GM12878 (cell line): ENCODE results near the gene DAAM1. TPM values are rescaled to one million over a fixed set of nuclear protein-coding genes. Genes with fewer than 3 reads are reported as not detected.

Experiments
- ATAC-seq: fragments of 200-7000 bp; cut with Tn5 transposase; 3 replicates; pipeline ENCODE4 v1.9.1; 2020; ENCODE audit warnings: mild to moderate bottlenecking, moderate library complexity
- BruUV-seq: library from RNA; stranded (reverse); fragments of 400-500 nt; replicated peaks from 2 replicates; lab custom pipeline; 2021; lab: Mats Ljungman, UMichigan
- CTCF ChIA-PET: fragments of 300-600 bp; sonication (Branson Sonifier 250); formaldehyde crosslinking; extraction: SDS; loops from one replicate; lab custom pipeline; 2021; ENCODE audit warnings: inconsistent platforms; lab: Yijun Ruan, JAX
- POLR2A ChIA-PET: fragments of 350-600 bp; formaldehyde crosslinking; extraction: SDS; loops from one replicate; lab custom pipeline; 2021; ENCODE audit warnings: inconsistent platforms; lab: Charles Lee
- RAD21 ChIA-PET: fragments of 300-600 bp; sonication (Branson Sonifier 250); formaldehyde crosslinking; loops from one replicate; lab custom pipeline; 2023; ENCODE audit warnings: antibody characterized with exemption; ENCODE audit not compliant: unreplicated experiment; lab: Charles Lee
- SMC1A ChIA-PET: fragments of 300-600 bp; sonication (Branson Sonifier 250); formaldehyde crosslinking; loops from one replicate; lab custom pipeline; 2023; ENCODE audit not compliant: unreplicated experiment, uncharacterized antibody; lab: Charles Lee
- DNase-seq: peaks from one replicate; pipeline ENCODE4 v3.0.0-alpha.2; 2011; ENCODE audit warnings: low read depth, low spot score
- FAIRE-seq: peaks from 3 replicates; lab custom pipeline; 2011; peaks lifted over from hg19 to GRCh38; lab: Jason Lieb, UNC
- H2AFZ ChIP-seq: 2 replicates; pipeline ENCODE4 v1.6.0; 2011; ENCODE audit warnings: low read depth, low read length, control low read depth; ENCODE audit not compliant: control insufficient read depth
- H3K27ac ChIP-seq: 2 replicates; pipeline ENCODE4 v1.5.1; 2011; ENCODE audit warnings: control low read depth; ENCODE audit not compliant: control insufficient read depth, insufficient read depth
- H3K27me3 ChIP-seq, 2 experiments: replicated peaks in 1 of 2; 2 replicates each; pipeline versions ENCODE4 v1.6.0 to v1.6.1; 2011; ENCODE audit warnings: low read length in 1 of 2; ENCODE audit not compliant: control insufficient read depth in 2 of 2, insufficient read depth in 2 of 2
- H3K36me3 ChIP-seq, 2 experiments: 2 replicates each; pipeline ENCODE4 v1.5.1; 2011; ENCODE audit warnings: low read length in 1 of 2; ENCODE audit not compliant: control insufficient read depth in 2 of 2, insufficient read depth in 2 of 2
- H3K4me1 ChIP-seq: 2 replicates; pipeline ENCODE4 v1.6.1; 2011; ENCODE audit warnings: mild to moderate bottlenecking, low read length, moderate library complexity, mixed read lengths; ENCODE audit not compliant: control insufficient read depth, insufficient read depth
- H3K4me2 ChIP-seq: 2 replicates; pipeline ENCODE4 v1.6.0; 2011; ENCODE audit warnings: control low read depth; ENCODE audit not compliant: control insufficient read depth, insufficient read depth
- H3K4me3 ChIP-seq: fragments of 200-600 bp; sonication (generic); 2 replicates; pipeline ENCODE4 v1.5.1; 2016
- H3K79me2 ChIP-seq: 2 replicates; pipeline ENCODE4 v1.6.0; 2011; ENCODE audit warnings: low read length; ENCODE audit not compliant: control insufficient read depth, insufficient read depth
- H3K9ac ChIP-seq: 2 replicates; pipeline ENCODE4 v1.8.0; 2011; ENCODE audit warnings: low read length, control low read depth, mixed read lengths; ENCODE audit not compliant: control insufficient read depth, insufficient read depth
- H3K9me3 ChIP-seq: replicated peaks from 3 replicates; pipeline ENCODE4 v1.5.1; 2011; ENCODE audit warnings: mild to moderate bottlenecking, low read length; ENCODE audit not compliant: control insufficient read depth, insufficient read depth
- H4K20me1 ChIP-seq: 2 replicates; pipeline ENCODE4 v1.6.0; 2011; ENCODE audit not compliant: control insufficient read depth, insufficient read depth
- BACH1 ChIP-seq: fragments of 450-650 bp; IDR thresholded peaks from 2 replicates; pipeline ENCODE4 v1.6.1; 2017; ENCODE audit warnings: mild to moderate bottlenecking, borderline replicate concordance
- BHLHE40 ChIP-seq, 2 experiments: fragments of 450-650 bp in 1 of 2; IDR thresholded peaks; 2 replicates each; pipeline ENCODE4 v1.6.1; 2011 to 2017; ENCODE audit warnings: low read depth in 2 of 2, borderline replicate concordance in 1 of 2, improper control_type of control experiment in 1 of 2, low read length in 1 of 2, mild to moderate bottlenecking in 1 of 2
- CBX5 ChIP-seq: sonication (generic); IDR thresholded peaks from 2 replicates; pipeline ENCODE4 v1.6.1; 2016; ENCODE audit warnings: low read depth, moderate library complexity, mild to moderate bottlenecking, inconsistent platforms
- CEBPB ChIP-seq, 2 experiments: fragments of 150-350 bp in 1 of 2; IDR thresholded peaks; 2 replicates each; pipeline ENCODE4 v1.6.1; 2012 to 2014; ENCODE audit warnings: low read depth in 2 of 2, low read length in 2 of 2, borderline replicate concordance in 1 of 2, inconsistent platforms in 1 of 2
- IKZF1 ChIP-seq: fragments of 450-650 bp; conservative IDR thresholded peaks from 2 replicates; pipeline ENCODE4 v1.6.1; 2017; ENCODE audit warnings: antibody characterized with exemption, mild to moderate bottlenecking
- IRF3 ChIP-seq: fragments of 450-650 bp; IDR thresholded peaks from 2 replicates; pipeline ENCODE4 v1.6.1; 2014; ENCODE audit warnings: mild to moderate bottlenecking
- KAT2A ChIP-seq: conservative IDR thresholded peaks from 2 replicates; pipeline ENCODE4 v1.6.1; 2011; ENCODE audit warnings: low read depth, low read length; ENCODE audit not compliant: control insufficient read depth
- KLF5 ChIP-seq: fragments of 450-650 bp; IDR thresholded peaks from 2 replicates; pipeline ENCODE4 v1.6.1; 2014; ENCODE audit warnings: mild to moderate bottlenecking; ENCODE audit not compliant: partially characterized antibody
- MEF2A ChIP-seq: IDR thresholded peaks from 2 replicates; pipeline ENCODE4 v1.6.1; 2011; ENCODE audit warnings: low read depth, mild to moderate bottlenecking, low read length, moderate library complexity; ENCODE audit not compliant: insufficient read depth
- MYB ChIP-seq: fragments of 150-350 bp; IDR thresholded peaks from 2 replicates; pipeline ENCODE4 v1.6.1; 2014; ENCODE audit warnings: mild to moderate bottlenecking, low read depth, low read length, borderline replicate concordance
- MYC ChIP-seq: IDR thresholded peaks from 2 replicates; pipeline ENCODE4 v1.6.1; 2011; ENCODE audit warnings: mild to moderate bottlenecking, low read length, moderate library complexity, inconsistent platforms; ENCODE audit not compliant: insufficient read depth, insufficient replicate concordance, insufficient read length, severe bottlenecking
- NFXL1 ChIP-seq: fragments of 450-650 bp; IDR thresholded peaks from 2 replicates; pipeline ENCODE4 v1.6.1; 2017; ENCODE audit warnings: antibody characterized with exemption, mild to moderate bottlenecking, borderline replicate concordance
- RBBP5 ChIP-seq: fragments of 200-600 bp; sonication (generic); conservative IDR thresholded peaks from 2 replicates; pipeline ENCODE4 v1.6.1; 2016
- SPI1 ChIP-seq: IDR thresholded peaks from 2 replicates; pipeline ENCODE4 v1.6.1; 2011; ENCODE audit warnings: low read depth, mild to moderate bottlenecking, low read length, moderate library complexity, borderline replicate concordance; ENCODE audit not compliant: insufficient read depth
- STAT1 ChIP-seq: fragments of 450-650 bp; conservative IDR thresholded peaks from 2 replicates; pipeline ENCODE4 v1.6.1; 2014; ENCODE audit warnings: antibody characterized with exemption, mild to moderate bottlenecking
- TAF1 ChIP-seq: IDR thresholded peaks from 2 replicates; pipeline ENCODE4 v1.6.1; 2011; ENCODE audit warnings: mild to moderate bottlenecking, low read depth, low read length, borderline replicate concordance
- WGBS: methylation state at CpG from one replicate; pipeline ENCODE4 v1.1.6; 2016; ENCODE audit warnings: low lambda C conversion rate; ENCODE audit not compliant: insufficient replicate concordance, insufficient coverage; ENCODE audit errors: missing lambda C conversion rate; 5-methylcytosine and 5-hydroxymethylcytosine counted together
- in situ Hi-C: fragments of 300-500 bp; cut with MboI; formaldehyde crosslinking; loops from 9 replicates; pipeline ENCODE4 v1.14.3; 2018; ENCODE audit warnings: mixed read lengths
- intact Hi-C: fragments of 100-400 bp; cut with micrococcal nuclease; formaldehyde crosslinking; loops from one replicate; pipeline ENCODE4 v1.14.2; 2022; ENCODE audit not compliant: unreplicated experiment
- polyA plus RNA-seq, 11 experiments: library from polyadenylated mRNA; depleted of rRNA in 4 of 11; unstranded in 6 of 11; stranded (reverse) in 5 of 11; fragments of >200 nt; fragmentation: Nextera tagmentation in 4 of 11; fragmentation: Illumina TruSeq in 1 of 11; extraction: Ambion mirVana in 4 of 11; extraction: Trizol in 1 of 11; gene quantifications; 1 replicate in 1 of 11; 2 replicates in 10 of 11; pipeline versions ENCODE4 v1.2.1 to v1.2.3, GENCODE V29; 2011 to 2016; ENCODE audit warnings: inconsistent platforms in 2 of 11, missing spikeins in 2 of 11, low read depth in 1 of 11
- total RNA-seq, 4 experiments: library from RNA; depleted of rRNA in 3 of 4; stranded (reverse); fragments of >200 nt in 3 of 4; fragmentation: Illumina TruSeq in 1 of 4; extraction: Trizol in 1 of 4; gene quantifications; 2 replicates each; pipeline versions ENCODE4 v1.2.1 to v1.2.3, GENCODE V29; 2013 to 2021
- TF ChIP-seq, protein P1 (sequence below): fragments of 450-650 bp; IDR thresholded peaks from 2 replicates; pipeline ENCODE4 v1.6.1; 2017; ENCODE audit warnings: antibody characterized with exemption, mild to moderate bottlenecking, moderate library complexity

DAAM1 gene
- total and polyA plus RNA-seq, 10 of the 15 experiments (the other 5 are each of a cell fraction or from before 2014, with no cell fraction given): 13.8 to 32.4 (median 24.2) TPM

DNA sequence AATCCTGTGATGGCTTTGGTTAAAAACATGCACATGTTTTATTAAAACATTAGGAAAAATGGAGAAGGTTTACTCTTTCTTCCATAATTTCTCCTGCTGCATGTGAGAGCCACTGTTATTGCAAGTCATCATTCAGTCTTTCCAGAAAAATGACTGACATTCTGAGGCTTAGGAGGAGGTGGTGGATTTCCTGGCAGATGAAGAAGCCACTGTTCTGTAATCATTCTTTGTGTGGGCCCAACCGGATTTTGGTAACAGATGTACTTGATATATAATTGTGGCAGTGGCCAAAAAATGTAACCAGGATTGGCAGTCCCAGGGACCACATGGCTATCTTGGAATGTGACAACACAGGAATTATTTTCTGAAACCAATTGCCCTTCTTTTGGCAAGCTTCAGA lies 120.2 kb downstream of the DAAM1 start (continued):
- no peak for TF ChIP-seq CEBPB (IDR thresholded peaks at IDR 0.05; ENCODE audit: borderline replicate concordance in 1 of 2, low read depth in 2 of 2, low read length in 2 of 2)
- TF ChIP-seq BHLHE40 (IDR thresholded peaks at IDR 0.05; ENCODE audit: borderline replicate concordance in 1 of 2, low read depth in 2 of 2, low read length in 1 of 2): no peak
- TF ChIP-seq IRF3: no peak
- TF ChIP-seq MEF2A: no peak
- TF ChIP-seq RBBP5: no peak
- no peak for TF ChIP-seq STAT1
- no peak for TF ChIP-seq BACH1

- BruUV-seq: no TSS peak
- ATAC-seq (no peak), DNase-seq (no peak), FAIRE-seq (no peak)
- H3K27ac ChIP-seq: no peak overlapping the region
- no peak overlapping the region for H2AFZ ChIP-seq
- no peak overlapping the region for H3K4me2 ChIP-seq
- intact Hi-C loops (no loop called here), in situ Hi-C loops (no loop called here)
- H3K27me3 ChIP-seq: no peaks in the 10 kb centered on the region
- no peaks in the 10 kb centered on the region for H3K9me3 ChIP-seq
- ChIA-PET RAD21 (no interaction called here), POLR2A (interaction anchor here (1.4 kb wide), 1 partner anchor 34 kb away, joined by 3 read pairs; no protein-coding TSS in a partner anchor), SMC1A (interaction anchor here (0.6 to 1.3 kb wide), 3 partner anchors 9 to 136 kb away, joined by 3 read pairs; no protein-coding TSS in a partner anchor), CTCF (interaction anchor here (0.6 to 1.9 kb wide), 2 partner anchors 10 to 134 kb away, joined by 3 to 4 read pairs; no protein-coding TSS in a partner anchor)
- H3K4me3 ChIP-seq: no peak overlapping the region
- no peaks in the 10 kb centered on the region for H4K20me1 ChIP-seq
- no peaks in the 10 kb centered on the region for H3K79me2 ChIP-seq
- H3K4me1 ChIP-seq: peaks cover 3% of the 10 kb centered on the region; the same call in 1 of the 2 replicates
- no peaks in the 10 kb centered on the region for H3K36me3 ChIP-seq
- WGBS: 98% methylated on average over 7 of the region's 7 CpGs
- H3K9ac ChIP-seq: no peak overlapping the region
- TF ChIP-seq KLF5: no peak
- no peak for TF ChIP-seq NFXL1
- TF ChIP-seq, protein P1, sequence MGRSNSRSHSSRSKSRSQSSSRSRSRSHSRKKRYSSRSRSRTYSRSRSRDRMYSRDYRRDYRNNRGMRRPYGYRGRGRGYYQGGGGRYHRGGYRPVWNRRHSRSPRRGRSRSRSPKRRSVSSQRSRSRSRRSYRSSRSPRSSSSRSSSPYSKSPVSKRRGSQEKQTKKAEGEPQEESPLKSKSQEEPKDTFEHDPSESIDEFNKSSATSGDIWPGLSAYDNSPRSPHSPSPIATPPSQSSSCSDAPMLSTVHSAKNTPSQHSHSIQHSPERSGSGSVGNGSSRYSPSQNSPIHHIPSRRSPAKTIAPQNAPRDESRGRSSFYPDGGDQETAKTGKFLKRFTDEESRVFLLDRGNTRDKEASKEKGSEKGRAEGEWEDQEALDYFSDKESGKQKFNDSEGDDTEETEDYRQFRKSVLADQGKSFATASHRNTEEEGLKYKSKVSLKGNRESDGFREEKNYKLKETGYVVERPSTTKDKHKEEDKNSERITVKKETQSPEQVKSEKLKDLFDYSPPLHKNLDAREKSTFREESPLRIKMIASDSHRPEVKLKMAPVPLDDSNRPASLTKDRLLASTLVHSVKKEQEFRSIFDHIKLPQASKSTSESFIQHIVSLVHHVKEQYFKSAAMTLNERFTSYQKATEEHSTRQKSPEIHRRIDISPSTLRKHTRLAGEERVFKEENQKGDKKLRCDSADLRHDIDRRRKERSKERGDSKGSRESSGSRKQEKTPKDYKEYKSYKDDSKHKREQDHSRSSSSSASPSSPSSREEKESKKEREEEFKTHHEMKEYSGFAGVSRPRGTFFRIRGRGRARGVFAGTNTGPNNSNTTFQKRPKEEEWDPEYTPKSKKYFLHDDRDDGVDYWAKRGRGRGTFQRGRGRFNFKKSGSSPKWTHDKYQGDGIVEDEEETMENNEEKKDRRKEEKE: no peak
- no peak for TF ChIP-seq TAF1
- no peak for TF ChIP-seq IKZF1
- no peak for TF ChIP-seq CBX5
- TF ChIP-seq BACH1: no peak
- TF ChIP-seq MYB: no peak
- no peak for TF ChIP-seq MYC
- TF ChIP-seq KAT2A: no peak
- TF ChIP-seq SPI1: no peak
Observed at GRCh38 chr14:59309291-59309900, 120.9 kb downstream of the DAAM1 start.
